SIG-M5 treated with dmso at 0.1 percent for 504 hours (cell line): ENCODE measurements around the gene SCGB3A1.
A peak's percentile ranks its signal among the peaks of the same experiment; 100 is the strongest.

ENCODE experiments used
- DNase-seq: peaks from one replicate; lab custom pipeline; 2025; ENCODE audit not compliant: unreplicated experiment; lab: John Stamatoyannopoulos, UW

SCGB3A1 gene

GRCh38 chr5:180606215-180606785, 15.0 kb upstream of the SCGB3A1 start:
- DNase-seq, result no peak

- peak; percentile 64 for DNase-seq
Observed at GRCh38 chr5:180605554-180606214, 14.4 kb upstream of the SCGB3A1 start.

- no peak for DNase-seq
Observed at GRCh38 chr5:180604271-180604670, 13.0 kb upstream of the SCGB3A1 start.

GRCh38 chr5:180603076-180603594, 11.8 kb upstream of the SCGB3A1 start:
- DNase-seq, result no peak

GRCh38 chr5:180602481-180603075, 11.3 kb upstream of the SCGB3A1 start:
- no peak for DNase-seq

GRCh38 chr5:180601591-180602480, 10.5 kb upstream of the SCGB3A1 start:
- no peak for DNase-seq

- DNase-seq, result no peak
Observed at GRCh38 chr5:180600554-180601041, 9.3 kb upstream of the SCGB3A1 start.

GRCh38 chr5:180599981-180600553, 8.8 kb upstream of the SCGB3A1 start:
- DNase-seq, result no peak

GRCh38 chr5:180599590-180599914, 8.3 kb upstream of the SCGB3A1 start:
- DNase-seq, result no peak

GRCh38 chr5:180598797-180599589, 7.7 kb upstream of the SCGB3A1 start:
- DNase-seq, result no peak

- no peak for DNase-seq
Observed at GRCh38 chr5:180598316-180598701, 7.0 kb upstream of the SCGB3A1 start.

- DNase-seq, result no peak
Observed at GRCh38 chr5:180596668-180597231, 5.5 kb upstream of the SCGB3A1 start.

GRCh38 chr5:180596115-180596667, 4.9 kb upstream of the SCGB3A1 start:
- DNase-seq, result no peak

- no peak for DNase-seq
Observed at GRCh38 chr5:180595381-180596114, 4.2 kb upstream of the SCGB3A1 start.

- DNase-seq, result no peak
Observed at GRCh38 chr5:180595046-180595379, 3.7 kb upstream of the SCGB3A1 start.

GRCh38 chr5:180594311-180595045, 3.2 kb upstream of the SCGB3A1 start:
- DNase-seq, result no peak

- DNase-seq, result no peak
Observed at GRCh38 chr5:180593446-180594206, 2.3 kb upstream of the SCGB3A1 start.

- no peak for DNase-seq
Observed at GRCh38 chr5:180592176-180592575, 877 bp upstream of the SCGB3A1 start.
